Suprapubic skin (tissue), 4 donors: Measurements from ENCODE around the gene CTSE. TPM values are rescaled to one million over a fixed set of nuclear protein-coding genes. Genes with fewer than 3 reads are reported as not detected.

Experiments used
- total RNA-seq, 4 donors: library from RNA; depleted of rRNA; stranded (reverse); fragments of >200 nt; gene quantifications; one replicate each; pipeline ENCODE4 v1.1.0, GENCODE V29; 2016

The CTSE gene
- total RNA-seq, 4 donors from 2014 or later: not detected

Other genes starting within 250 kb of the CTSE start
- gene RAB29, start 248.4 kb downstream of the CTSE start, total RNA-seq: 10 to 100 TPM in 2 of 4 donors, 1 to 10 TPM in 2; 9.7 to 15.4 (median 12.1) TPM
- gene SLC41A1, start 210.7 kb downstream of the CTSE start, total RNA-seq: 10 to 100 TPM; 14.6 to 20.8 (median 16.7) TPM
- 10 to 100 TPM; 33.0 to 77.4 (median 57.8) TPM for gene PM20D1, start 173.8 kb downstream of the CTSE start, total RNA-seq
- gene SLC26A9, start 80.4 kb downstream of the CTSE start, total RNA-seq: 1 to 10 TPM; 5.7 to 7.2 (median 6.6) TPM
- gene RAB7B, start 20.5 kb downstream of the CTSE start, total RNA-seq: 10 to 100 TPM; 21.6 to 55.5 (median 26.8) TPM
- 1 to 10 TPM in 3 of 4 donors, not detected in 1; 1.2 to 2.8 (median 1.2) TPM for gene RHEX, start 29.3 kb upstream of the CTSE start, total RNA-seq
- not detected for gene AVPR1B, start 93.5 kb upstream of the CTSE start, total RNA-seq
- gene FAM72A, start 178.9 kb upstream of the CTSE start, total RNA-seq: 1 to 10 TPM; 2.2 to 4.7 (median 3.3) TPM
- gene SRGAP2, start 179.6 kb upstream of the CTSE start, total RNA-seq: 100 to 1,000 TPM in 3 of 4 donors, 10 to 100 TPM in 1; 80.1 to 178 (median 116) TPM